Measurements from ENCODE around the gene IFI6.

DNA sequence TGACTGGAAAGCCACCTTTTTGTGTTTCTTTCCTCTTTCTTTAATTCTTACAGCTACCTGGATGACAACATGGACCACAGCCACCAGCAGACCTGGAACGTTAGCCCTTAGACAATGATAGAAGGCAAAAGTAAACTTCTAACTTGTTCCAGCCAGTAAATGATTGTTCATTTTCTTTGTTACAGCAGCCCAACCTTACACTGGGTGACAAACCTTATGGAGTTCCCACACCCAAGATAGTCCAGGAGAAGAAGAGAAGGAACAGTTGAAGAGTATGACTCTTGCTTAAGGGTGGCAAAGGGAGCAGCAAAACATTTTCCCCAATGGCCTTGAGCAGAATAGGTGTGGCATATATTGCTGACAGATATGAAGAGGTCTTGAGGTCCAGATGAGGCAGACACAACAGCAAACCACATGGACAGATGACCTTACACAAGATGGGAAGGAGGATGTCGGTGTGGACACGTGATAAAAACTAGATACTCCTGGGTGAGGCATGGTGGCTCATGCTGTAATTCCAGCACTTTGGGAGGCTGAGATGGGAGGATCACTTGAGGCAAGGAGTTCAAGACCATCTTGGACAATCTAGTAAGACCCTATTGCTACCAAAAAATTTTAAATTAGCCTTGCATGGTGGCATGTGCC lies 42.0 kb upstream of the IFI6 start:
- TF ChIP-seq POLR2AphosphoS5 (IDR thresholded peaks at IDR 0.05; ENCODE audit: low read depth, low read length), result no peak
- TF ChIP-seq POLR2A (IDR thresholded peaks at IDR 0.05; ENCODE audit: low read depth, low read length), result no peak
- TF ChIP-seq TAF1 (IDR thresholded peaks at IDR 0.05; ENCODE audit: low read depth, low read length), result no peak
- no peak for TF ChIP-seq SPI1 (IDR thresholded peaks at IDR 0.05; ENCODE audit: low read depth, low read length)
